ENCODE measurements around the gene EIF4B. TPM values are rescaled to one million over a fixed set of nuclear protein-coding genes. Genes with fewer than 3 reads are reported as not detected.
A peak's percentile ranks its signal among the peaks of the same experiment; 100 is the strongest.

The EIF4B gene
- total RNA-seq, 1 donor, result 849 TPM

- DNase-seq (ENCODE audit: low read depth), result no peak
- TF ChIP-seq CTCF (IDR thresholded peaks at IDR 0.05; ENCODE audit: insufficient read depth, low read depth, low read length), result no peak
- no peak overlapping the region for H3K4me3 ChIP-seq (ENCODE audit: low read depth, low read length)
Measured at GRCh38 chr12:53062977-53063707, 56.9 kb downstream of the EIF4B start.

GRCh38 chr12:53063708-53064612, 57.7 kb downstream of the EIF4B start:
- peak; percentile 65 for DNase-seq (ENCODE audit: low read depth)
- no peak for TF ChIP-seq CTCF (IDR thresholded peaks at IDR 0.05; ENCODE audit: insufficient read depth, low read depth, low read length)

GRCh38 chr12:53064613-53065436, 58.6 kb downstream of the EIF4B start:
- no peak overlapping the region for H3K4me3 ChIP-seq (ENCODE audit: low read depth, low read length)
- no peak for TF ChIP-seq CTCF (IDR thresholded peaks at IDR 0.05; ENCODE audit: insufficient read depth, low read depth, low read length)
- no peak for DNase-seq (ENCODE audit: low read depth)

More at GRCh38 chr12:53063708-53064612, 57.7 kb downstream of the EIF4B start:
- no peak overlapping the region for H3K4me3 ChIP-seq (ENCODE audit: low read depth, low read length)

- no peak overlapping the region for H3K4me3 ChIP-seq (ENCODE audit: low read depth, low read length)
- no peak for TF ChIP-seq CTCF (IDR thresholded peaks at IDR 0.05; ENCODE audit: insufficient read depth, low read depth, low read length)
- DNase-seq (ENCODE audit: low read depth), result no peak
Measured at GRCh38 chr12:53065470-53065869, 59.2 kb downstream of the EIF4B start.

GRCh38 chr12:53065975-53066931, 60.0 kb downstream of the EIF4B start:
- H3K4me3 ChIP-seq (ENCODE audit: low read depth, low read length), result no peak overlapping the region
- peak; percentile 87 for DNase-seq (ENCODE audit: low read depth)
- TF ChIP-seq CTCF (IDR thresholded peaks at IDR 0.05; ENCODE audit: insufficient read depth, low read depth, low read length), result peak; percentile 86

Measured in fibroblast of villous mesenchyme (primary cell).